GM19395 (cell line): ENCODE results near the gene PPP2R5E.
"Not testable (repeated sequence)": the region's sequence is repeated elsewhere in the genome, so short reads cannot be mapped to it uniquely, and the experiment has no call there.

Experiments
- ATAC-seq: cut with Tn5 transposase; IDR thresholded peaks from one replicate; pipeline ENCODE4 v1.9.1; 2021; ENCODE audit warnings: mild to moderate bottlenecking, moderate library complexity; ENCODE audit not compliant: unreplicated experiment

PPP2R5E gene

DNA sequence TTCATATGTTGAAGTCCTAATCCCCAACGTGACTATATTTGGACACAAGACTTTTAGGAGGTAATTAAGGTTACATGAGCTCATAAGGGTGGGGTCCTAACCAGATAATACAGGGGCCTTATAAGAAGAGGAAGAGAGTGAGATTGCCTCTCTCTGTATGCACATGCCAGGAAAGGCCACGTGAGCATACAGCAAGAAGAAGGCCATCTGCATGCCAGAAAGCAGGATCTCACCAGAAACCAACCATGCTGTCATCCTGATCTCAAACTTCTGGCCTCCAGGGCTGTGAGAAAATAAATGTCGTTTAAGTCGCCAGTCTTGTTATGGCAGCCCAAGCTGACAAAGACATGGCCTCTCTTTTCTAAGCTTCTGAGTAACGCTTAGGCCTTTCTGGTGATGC is 155.5 kb downstream of the PPP2R5E start:
- no peak for ATAC-seq

DNA sequence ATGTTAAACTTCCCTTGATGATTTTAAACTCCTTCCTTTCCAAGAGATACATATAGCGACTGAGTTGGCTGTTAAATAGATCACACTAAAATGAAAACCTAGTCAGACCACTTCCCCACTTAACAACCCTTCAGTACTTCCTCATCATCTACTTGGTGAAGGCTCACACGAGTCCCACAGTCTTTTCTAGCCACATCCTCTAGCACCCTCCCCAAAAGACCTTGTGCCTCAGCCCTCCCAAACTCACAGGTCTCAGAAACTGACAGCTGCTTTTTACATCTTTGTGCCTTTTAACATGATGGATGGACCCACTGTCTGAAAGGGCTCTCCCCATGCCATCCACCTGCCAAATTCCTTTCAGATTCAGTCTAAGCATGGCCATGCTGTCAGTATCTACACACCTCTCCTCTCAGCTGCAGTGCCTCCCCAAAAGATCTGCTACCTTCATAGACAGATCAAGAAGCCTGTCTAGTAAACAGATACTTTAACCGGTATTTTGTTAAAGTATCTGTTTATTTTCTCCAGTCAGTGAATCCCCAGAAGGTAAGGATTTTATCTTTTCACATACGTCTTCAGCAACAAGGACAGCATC is 159.3 kb downstream of the PPP2R5E start:
- ATAC-seq, result peak; percentile 91

DNA sequence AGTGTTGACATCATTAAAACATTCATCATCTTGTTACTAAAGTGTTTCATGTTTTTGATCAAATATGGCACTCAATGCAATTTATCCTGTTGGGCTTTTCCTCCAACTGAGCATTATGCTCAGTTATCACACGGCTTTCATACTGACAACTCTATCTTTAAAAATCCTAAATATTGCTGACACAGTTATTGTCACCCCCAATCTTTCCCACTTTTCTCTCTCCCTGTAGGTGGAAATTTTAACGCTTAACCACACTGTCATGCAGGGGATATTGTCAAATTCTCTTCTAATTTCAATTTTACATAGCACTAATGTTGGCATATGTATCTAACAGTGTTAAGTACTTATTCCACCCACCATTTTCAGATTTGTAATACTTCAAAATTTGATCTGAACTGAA is 164.7 kb downstream of the PPP2R5E start:
- ATAC-seq, result no peak

DNA sequence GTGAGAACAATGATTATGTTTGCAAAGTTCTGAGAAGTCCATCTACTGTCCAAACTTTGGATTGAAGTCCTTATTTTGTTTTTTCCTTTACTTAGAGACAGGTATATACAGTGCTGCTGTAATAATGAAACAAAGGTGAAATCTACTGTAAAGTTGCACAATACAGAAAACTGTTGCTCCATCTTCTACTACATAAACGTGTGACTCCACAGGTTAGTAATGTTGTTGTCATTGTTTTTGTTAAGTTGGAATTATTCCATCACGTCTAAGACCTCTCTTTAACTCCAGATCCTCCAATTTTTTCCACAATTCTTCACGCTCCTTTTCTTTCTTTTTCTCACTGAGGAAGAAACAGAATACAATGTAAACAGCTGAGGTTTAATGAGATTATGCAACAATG is 167.4 kb downstream of the PPP2R5E start:
- no peak for ATAC-seq

DNA sequence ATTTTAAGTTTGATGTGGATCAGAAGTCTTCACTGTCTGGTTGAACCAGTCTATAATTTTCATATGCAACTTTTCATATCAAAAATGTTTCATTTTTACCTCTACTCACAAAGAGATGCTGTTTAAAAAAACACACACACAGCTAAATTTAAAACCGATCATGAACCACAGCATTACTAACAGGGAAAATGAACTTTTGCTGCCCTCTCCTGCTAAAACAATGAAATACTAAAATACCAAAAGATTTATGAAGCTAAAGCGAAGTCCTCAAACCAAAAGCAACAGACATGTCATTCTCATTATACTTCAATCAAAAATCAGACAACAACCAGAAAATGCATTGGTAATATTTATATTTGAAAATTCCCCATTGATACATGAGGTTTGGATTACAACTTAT is 171.6 kb downstream of the PPP2R5E start:
- ATAC-seq, result not testable (repeated sequence)

DNA sequence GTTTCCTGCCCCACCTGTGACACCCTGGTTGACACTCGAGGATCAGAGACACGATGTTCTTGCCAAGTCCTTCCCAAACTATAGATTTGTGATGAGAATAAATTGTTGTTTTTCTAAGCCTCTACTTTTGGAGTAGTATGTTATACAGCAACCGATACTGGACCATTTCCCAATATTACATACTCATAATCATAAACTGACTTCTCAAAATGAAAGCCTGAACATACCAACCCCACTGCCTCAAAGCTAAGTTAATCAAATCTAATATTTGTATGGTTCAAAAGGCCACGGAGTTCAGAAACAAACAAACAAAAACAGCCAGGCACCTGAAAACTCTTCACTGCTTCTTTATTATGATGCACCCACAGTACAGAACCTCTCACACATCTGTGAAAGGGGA is 172.1 kb downstream of the PPP2R5E start:
- ATAC-seq, result no peak

DNA sequence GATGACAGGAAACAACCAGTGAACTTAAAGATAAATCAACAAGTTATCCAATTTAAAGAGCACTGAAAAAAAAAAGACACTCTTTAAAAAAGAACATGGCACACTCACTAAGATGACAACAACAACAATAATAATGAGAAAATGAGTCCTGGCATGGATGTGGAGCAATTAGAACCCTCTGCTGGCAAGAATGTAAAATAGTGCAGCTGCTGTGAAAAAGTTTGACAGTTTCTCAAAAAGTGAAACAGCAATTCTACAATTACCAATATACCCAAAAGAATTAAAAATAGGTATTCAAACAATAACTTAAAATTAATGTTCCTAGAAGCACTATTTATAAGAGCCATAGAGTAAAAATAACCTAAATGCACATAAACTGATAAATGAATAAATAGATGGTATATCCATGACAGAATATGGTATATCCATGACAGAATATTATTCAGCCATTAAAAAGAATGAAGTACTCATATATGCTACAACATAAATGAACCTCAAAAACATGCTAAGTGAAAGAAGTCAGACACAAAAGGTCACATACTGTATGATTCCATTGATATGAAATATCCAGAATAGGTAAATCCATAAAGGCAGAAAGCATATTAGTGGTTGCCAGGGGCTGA is 175.3 kb downstream of the PPP2R5E start:
- no peak for ATAC-seq

DNA sequence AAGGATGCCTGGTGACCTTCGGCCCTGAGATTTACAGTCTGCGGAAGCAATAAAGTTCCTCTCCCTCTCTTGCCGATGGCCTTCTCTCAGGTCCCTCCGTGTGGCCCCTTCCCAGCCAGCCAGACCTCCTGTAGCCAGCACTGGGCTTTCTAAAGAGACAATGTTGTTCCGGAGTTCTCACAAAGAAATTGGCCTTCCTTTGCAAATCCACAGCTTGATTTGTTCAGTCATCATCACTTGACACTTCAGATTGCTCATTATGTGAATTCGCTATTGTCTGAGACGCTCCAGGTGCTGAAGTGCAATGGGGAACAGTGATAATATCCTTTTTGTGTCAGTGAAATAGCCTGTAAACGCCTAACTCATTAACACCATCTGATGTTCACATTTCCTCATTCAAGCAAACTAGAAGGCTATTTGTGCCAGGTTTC is 180.8 kb downstream of the PPP2R5E start:
- ATAC-seq, result no peak

DNA sequence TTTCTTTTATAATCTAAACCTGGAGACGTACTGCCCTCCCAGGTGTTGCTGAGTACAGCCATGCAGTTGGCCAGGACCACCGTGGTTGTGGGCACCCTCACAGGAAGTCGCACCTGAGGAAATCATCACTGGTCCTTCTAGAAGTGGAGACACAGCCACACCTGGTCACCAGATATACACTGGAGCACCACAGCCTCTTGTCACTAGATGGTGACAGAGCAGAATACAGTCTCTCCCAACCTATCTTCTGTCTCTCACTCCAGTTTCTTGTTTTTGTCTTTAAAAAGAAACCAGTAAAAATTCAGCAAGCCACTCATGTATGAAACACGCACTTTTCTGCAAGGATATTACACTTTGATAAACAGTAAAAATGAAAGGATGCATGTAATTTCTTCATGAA is 181.4 kb downstream of the PPP2R5E start:
- ATAC-seq, result peak; percentile 50

DNA sequence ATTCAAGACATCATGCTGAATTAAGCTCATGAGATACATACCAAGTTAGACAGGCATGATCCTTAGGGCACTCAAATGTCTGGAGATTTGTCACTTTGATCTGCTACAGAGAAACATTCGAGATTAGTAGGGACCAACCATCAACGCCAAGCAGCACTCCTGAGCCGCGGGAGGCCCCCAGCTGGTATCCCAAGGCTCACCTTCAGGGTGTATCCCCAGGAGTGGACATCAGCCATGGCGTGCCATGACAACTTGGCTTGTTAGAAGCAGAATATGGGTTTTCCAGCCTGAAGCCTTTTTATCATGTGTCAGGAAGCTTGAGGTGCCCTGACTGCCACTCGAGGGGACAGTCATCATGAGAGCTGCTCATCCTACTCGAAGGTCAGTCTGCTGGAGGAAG is 185.3 kb downstream of the PPP2R5E start:
- ATAC-seq, result no peak

DNA sequence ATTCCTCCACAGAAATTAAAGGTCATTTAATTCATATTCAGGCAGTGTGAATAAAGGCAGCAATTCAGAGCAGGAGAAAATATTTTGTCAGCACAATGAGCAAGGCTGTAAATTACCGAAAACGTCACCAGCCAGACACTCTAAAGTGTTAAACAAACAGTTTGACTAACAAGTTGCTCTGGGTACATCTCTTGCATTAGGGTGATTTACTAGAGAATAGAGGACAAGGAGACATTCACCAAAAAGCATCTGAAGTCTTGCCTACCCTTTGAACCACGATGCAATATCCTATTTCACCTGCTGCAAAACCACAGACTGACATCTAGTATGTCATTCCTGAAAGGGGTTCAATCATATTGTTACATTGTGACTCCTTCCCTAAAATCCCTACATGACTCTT is 197.4 kb downstream of the PPP2R5E start:
- ATAC-seq, result no peak

DNA sequence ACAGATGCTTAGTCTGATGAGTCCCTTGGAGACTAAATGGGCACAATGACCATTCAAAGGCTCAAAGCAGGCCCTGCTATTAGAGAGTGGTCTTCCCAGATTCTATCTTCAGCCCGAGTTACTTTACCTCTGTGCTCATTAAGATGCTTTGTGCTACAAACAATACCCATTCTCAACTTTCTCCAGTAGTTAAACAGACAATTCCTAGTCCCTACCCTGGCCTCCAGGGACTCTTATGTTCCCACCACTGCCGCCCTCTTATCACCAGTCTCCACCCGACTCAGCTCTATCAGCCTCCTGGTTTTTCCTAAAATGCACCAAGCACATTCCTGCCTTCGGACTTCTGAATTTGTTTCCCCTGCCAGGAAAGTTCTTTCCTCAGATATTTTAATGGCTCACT is 198.8 kb downstream of the PPP2R5E start:
- ATAC-seq, result no peak

DNA sequence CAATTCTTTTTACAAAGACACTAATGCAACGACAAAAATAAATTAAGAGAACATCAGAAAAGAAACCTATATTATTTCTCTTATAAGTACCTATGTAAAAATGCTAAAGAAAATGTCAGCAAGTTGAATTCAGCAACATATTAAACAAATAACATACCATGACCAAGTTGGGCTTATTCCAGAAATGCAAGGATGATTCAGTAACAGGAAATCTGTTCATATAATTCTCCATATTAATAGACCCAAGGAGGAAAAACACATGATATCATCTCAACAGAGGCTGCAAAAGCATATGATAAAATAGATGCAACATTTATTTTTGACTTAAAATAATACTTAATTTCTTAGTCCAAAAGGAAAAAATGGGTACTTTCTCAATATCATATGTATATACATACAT is 199.3 kb downstream of the PPP2R5E start:
- no peak for ATAC-seq

DNA sequence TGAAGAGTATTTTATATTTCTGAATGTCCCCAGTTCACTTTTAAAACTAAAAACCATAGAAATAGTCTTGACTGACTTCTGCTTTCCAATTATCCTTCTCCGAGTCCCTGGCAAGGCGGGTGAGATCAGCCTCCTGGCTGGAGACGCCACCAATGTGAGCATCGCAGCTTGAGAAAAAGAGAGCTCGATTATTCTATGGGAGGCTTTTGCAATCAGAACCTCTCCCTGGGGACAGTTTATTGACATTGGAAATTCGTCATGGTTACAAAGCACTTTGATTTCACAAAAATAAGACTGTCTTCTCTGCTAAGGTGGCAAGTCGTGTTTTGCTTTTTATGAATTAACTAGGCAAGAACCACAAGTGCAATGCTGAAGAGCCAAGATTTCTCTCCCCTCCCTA is 200.8 kb downstream of the PPP2R5E start:
- ATAC-seq, result no peak

DNA sequence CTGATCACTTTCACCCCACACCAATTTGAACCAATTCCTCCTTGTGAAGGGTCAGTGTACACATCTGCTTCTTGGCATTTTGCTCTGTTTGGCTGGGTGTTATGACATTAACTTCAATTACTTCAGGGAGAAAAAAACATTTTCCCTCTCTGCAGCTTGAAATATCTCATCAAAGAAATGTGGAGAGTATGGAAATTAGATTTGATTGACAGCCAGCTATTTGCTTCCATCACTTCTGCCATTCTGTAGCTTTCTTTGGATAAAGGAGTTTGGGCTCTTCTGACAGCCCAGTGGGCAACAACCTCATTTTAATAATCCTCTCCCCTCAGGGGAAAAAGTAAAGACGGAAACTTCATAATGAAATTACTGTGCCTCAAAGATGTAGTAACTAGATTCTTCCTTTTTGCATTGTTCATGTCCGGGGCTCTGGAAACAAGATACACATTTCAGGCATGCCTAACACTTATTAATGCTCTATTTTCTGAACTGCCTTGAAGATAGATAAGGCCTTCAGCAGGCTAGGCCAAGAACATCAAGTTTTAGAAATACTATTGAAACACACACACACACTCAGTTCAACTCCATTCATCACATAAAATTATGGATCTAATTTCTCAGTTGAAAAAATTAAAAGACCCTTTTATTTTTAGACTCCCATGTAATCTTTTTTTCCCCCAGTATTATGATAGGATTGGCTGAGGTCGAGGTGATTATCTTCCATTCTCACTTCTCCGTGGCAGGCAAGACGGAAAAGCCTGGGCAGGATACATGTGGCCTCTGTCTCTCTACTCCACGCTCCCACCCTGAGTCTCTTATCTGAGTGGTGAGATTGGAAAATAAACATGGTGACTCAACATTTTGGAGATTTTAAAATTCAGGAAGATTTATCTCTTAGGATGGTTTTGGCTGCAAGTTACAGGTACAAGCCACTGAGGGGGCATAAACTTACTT is 214.1 kb downstream of the PPP2R5E start:
- no peak for ATAC-seq

DNA sequence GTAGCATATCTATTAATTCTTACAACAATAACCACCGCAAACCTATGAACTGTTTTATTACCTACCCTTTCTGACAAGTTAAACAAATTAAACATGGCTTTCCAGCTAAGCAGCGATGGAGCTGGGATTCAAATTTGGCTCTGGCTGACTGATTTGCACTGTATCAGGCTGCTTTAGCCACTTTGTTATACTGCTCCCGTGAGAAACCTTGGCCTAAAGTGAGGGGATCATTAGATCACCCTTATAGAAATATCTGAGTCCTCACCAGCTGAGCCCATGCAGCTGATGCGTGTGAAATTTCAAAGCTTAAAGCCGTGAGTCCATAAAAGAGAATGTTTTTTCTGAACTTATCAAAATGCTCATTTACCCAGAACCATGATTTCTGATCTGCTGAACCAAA is 216.3 kb downstream of the PPP2R5E start:
- ATAC-seq, result no peak

DNA sequence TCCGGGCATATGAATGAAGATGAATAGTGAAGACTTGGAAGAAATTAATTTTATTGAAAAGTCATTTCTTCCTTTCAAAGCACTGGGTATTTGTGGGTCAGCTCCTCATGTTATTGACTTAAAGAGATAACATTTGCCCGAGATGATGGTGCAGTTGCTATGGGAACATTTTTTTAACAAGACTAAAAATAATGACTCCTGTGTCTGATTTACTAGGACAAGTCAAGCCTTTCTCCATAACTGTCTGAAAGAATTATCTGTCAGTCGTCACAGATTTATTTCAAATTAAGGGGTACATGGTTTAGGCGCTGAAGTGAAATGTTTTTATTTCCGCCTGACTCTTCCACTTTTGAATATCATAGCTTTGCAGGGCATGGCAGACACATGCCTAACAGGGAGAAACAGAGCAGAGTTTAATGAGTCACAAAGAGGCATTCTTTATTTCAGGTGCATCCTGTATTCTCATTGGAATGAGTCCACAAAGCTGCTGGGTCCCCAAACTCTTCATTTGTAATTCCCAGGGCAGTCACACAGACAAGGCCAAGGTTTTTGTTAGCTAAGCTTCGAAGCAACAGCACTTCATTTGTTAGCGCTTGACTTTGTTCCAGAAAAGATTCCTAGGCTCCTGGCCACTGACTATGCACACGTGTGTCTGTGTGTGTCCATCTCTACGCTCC is 220.1 kb downstream of the PPP2R5E start:
- ATAC-seq, result no peak

DNA sequence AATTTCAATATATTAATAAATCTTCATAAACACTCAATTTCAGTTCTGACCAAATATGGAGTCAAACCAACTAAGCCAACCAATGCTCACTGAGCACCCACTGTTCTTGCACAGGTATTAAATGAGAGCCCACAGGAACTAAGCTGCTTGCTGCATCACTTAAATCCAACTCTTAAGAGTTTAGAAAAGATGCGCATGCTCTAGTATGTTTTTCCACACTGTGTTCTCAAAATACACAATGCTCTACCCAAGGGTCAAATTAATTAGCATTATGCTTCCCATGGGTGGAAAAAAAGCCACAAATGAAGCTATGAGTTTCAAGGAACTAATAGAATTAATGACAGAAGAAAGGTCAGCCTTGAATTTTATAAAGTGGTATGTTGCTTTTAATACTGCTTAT is 220.7 kb downstream of the PPP2R5E start:
- ATAC-seq, result no peak
